GM12878 (cell line): ENCODE data around the gene PRKN. TPM values are rescaled to one million over a fixed set of nuclear protein-coding genes. Genes with fewer than 3 reads are reported as not detected.

Source experiments
- ATAC-seq: fragments of 200-7000 bp; cut with Tn5 transposase; 3 replicates; pipeline ENCODE4 v1.9.1; 2020; ENCODE audit warnings: mild to moderate bottlenecking, moderate library complexity
- BruUV-seq: library from RNA; stranded (reverse); fragments of 400-500 nt; replicated peaks from 2 replicates; lab custom pipeline; 2021; lab: Mats Ljungman, UMichigan
- CTCF ChIA-PET: fragments of 300-600 bp; sonication (Branson Sonifier 250); formaldehyde crosslinking; extraction: SDS; loops from one replicate; lab custom pipeline; 2021; ENCODE audit warnings: inconsistent platforms; lab: Yijun Ruan, JAX
- POLR2A ChIA-PET: fragments of 350-600 bp; formaldehyde crosslinking; extraction: SDS; loops from one replicate; lab custom pipeline; 2021; ENCODE audit warnings: inconsistent platforms; lab: Charles Lee
- RAD21 ChIA-PET: fragments of 300-600 bp; sonication (Branson Sonifier 250); formaldehyde crosslinking; loops from one replicate; lab custom pipeline; 2023; ENCODE audit warnings: antibody characterized with exemption; ENCODE audit not compliant: unreplicated experiment; lab: Charles Lee
- SMC1A ChIA-PET: fragments of 300-600 bp; sonication (Branson Sonifier 250); formaldehyde crosslinking; loops from one replicate; lab custom pipeline; 2023; ENCODE audit not compliant: unreplicated experiment, uncharacterized antibody; lab: Charles Lee
- DNase-seq: peaks from one replicate; pipeline ENCODE4 v3.0.0-alpha.2; 2011; ENCODE audit warnings: low read depth, low spot score
- FAIRE-seq: peaks from 3 replicates; lab custom pipeline; 2011; peaks lifted over from hg19 to GRCh38; lab: Jason Lieb, UNC
- H2AFZ ChIP-seq: 2 replicates; pipeline ENCODE4 v1.6.0; 2011; ENCODE audit warnings: low read depth, low read length, control low read depth; ENCODE audit not compliant: control insufficient read depth
- H3K27ac ChIP-seq: 2 replicates; pipeline ENCODE4 v1.5.1; 2011; ENCODE audit warnings: control low read depth; ENCODE audit not compliant: control insufficient read depth, insufficient read depth
- H3K27me3 ChIP-seq, 2 experiments: replicated peaks in 1 of 2; 2 replicates each; pipeline versions ENCODE4 v1.6.0 to v1.6.1; 2011; ENCODE audit warnings: low read length in 1 of 2; ENCODE audit not compliant: control insufficient read depth in 2 of 2, insufficient read depth in 2 of 2
- H3K36me3 ChIP-seq, 2 experiments: 2 replicates each; pipeline ENCODE4 v1.5.1; 2011; ENCODE audit warnings: low read length in 1 of 2; ENCODE audit not compliant: control insufficient read depth in 2 of 2, insufficient read depth in 2 of 2
- H3K4me1 ChIP-seq: 2 replicates; pipeline ENCODE4 v1.6.1; 2011; ENCODE audit warnings: mild to moderate bottlenecking, low read length, moderate library complexity, mixed read lengths; ENCODE audit not compliant: control insufficient read depth, insufficient read depth
- H3K4me2 ChIP-seq: 2 replicates; pipeline ENCODE4 v1.6.0; 2011; ENCODE audit warnings: control low read depth; ENCODE audit not compliant: control insufficient read depth, insufficient read depth
- H3K4me3 ChIP-seq: fragments of 200-600 bp; sonication (generic); 2 replicates; pipeline ENCODE4 v1.5.1; 2016
- H3K79me2 ChIP-seq: 2 replicates; pipeline ENCODE4 v1.6.0; 2011; ENCODE audit warnings: low read length; ENCODE audit not compliant: control insufficient read depth, insufficient read depth
- H3K9ac ChIP-seq: 2 replicates; pipeline ENCODE4 v1.8.0; 2011; ENCODE audit warnings: low read length, control low read depth, mixed read lengths; ENCODE audit not compliant: control insufficient read depth, insufficient read depth
- H3K9me3 ChIP-seq: replicated peaks from 3 replicates; pipeline ENCODE4 v1.5.1; 2011; ENCODE audit warnings: mild to moderate bottlenecking, low read length; ENCODE audit not compliant: control insufficient read depth, insufficient read depth
- H4K20me1 ChIP-seq: 2 replicates; pipeline ENCODE4 v1.6.0; 2011; ENCODE audit not compliant: control insufficient read depth, insufficient read depth
- BHLHE40 ChIP-seq, 2 experiments: fragments of 450-650 bp in 1 of 2; IDR thresholded peaks; 2 replicates each; pipeline ENCODE4 v1.6.1; 2011 to 2017; ENCODE audit warnings: low read depth in 2 of 2, borderline replicate concordance in 1 of 2, improper control_type of control experiment in 1 of 2, low read length in 1 of 2, mild to moderate bottlenecking in 1 of 2
- CBFB ChIP-seq: IDR thresholded peaks from 2 replicates; pipeline ENCODE4 v1.6.1; 2016; ENCODE audit warnings: antibody characterized with exemption, low read depth
- CUX1 ChIP-seq: IDR thresholded peaks from 2 replicates; pipeline ENCODE4 v1.6.1; 2012; ENCODE audit warnings: improper control_type of control experiment, low read depth, low read length; ENCODE audit not compliant: insufficient replicate concordance
- FOXM1 ChIP-seq: IDR thresholded peaks from 2 replicates; pipeline ENCODE4 v1.6.1; 2012; ENCODE audit warnings: low read depth, mild to moderate bottlenecking, inconsistent platforms, low read length, moderate library complexity
- KLF5 ChIP-seq: fragments of 450-650 bp; IDR thresholded peaks from 2 replicates; pipeline ENCODE4 v1.6.1; 2014; ENCODE audit warnings: mild to moderate bottlenecking; ENCODE audit not compliant: partially characterized antibody
- USF1 ChIP-seq: IDR thresholded peaks from 2 replicates; pipeline ENCODE4 v1.6.1; 2011; ENCODE audit warnings: borderline replicate concordance, low read depth, mild to moderate bottlenecking, moderate library complexity, mixed read lengths, low read length; ENCODE audit not compliant: insufficient read depth; ENCODE audit errors: extremely low read length
- ZNF687 ChIP-seq: fragments of 450-650 bp; IDR thresholded peaks from 2 replicates; pipeline ENCODE4 v1.6.1; 2017; ENCODE audit warnings: mild to moderate bottlenecking, moderate library complexity
- WGBS: methylation state at CpG from one replicate; pipeline ENCODE4 v1.1.6; 2016; ENCODE audit warnings: low lambda C conversion rate; ENCODE audit not compliant: insufficient replicate concordance, insufficient coverage; ENCODE audit errors: missing lambda C conversion rate; 5-methylcytosine and 5-hydroxymethylcytosine counted together
- in situ Hi-C: fragments of 300-500 bp; cut with MboI; formaldehyde crosslinking; loops from 9 replicates; pipeline ENCODE4 v1.14.3; 2018; ENCODE audit warnings: mixed read lengths
- intact Hi-C: fragments of 100-400 bp; cut with micrococcal nuclease; formaldehyde crosslinking; loops from one replicate; pipeline ENCODE4 v1.14.2; 2022; ENCODE audit not compliant: unreplicated experiment
- polyA plus RNA-seq, 11 experiments: library from polyadenylated mRNA; depleted of rRNA in 4 of 11; unstranded in 6 of 11; stranded (reverse) in 5 of 11; fragments of >200 nt; fragmentation: Nextera tagmentation in 4 of 11; fragmentation: Illumina TruSeq in 1 of 11; extraction: Ambion mirVana in 4 of 11; extraction: Trizol in 1 of 11; gene quantifications; 1 replicate in 1 of 11; 2 replicates in 10 of 11; pipeline versions ENCODE4 v1.2.1 to v1.2.3, GENCODE V29; 2011 to 2016; ENCODE audit warnings: inconsistent platforms in 2 of 11, missing spikeins in 2 of 11, low read depth in 1 of 11
- total RNA-seq, 4 experiments: library from RNA; depleted of rRNA in 3 of 4; stranded (reverse); fragments of >200 nt in 3 of 4; fragmentation: Illumina TruSeq in 1 of 4; extraction: Trizol in 1 of 4; gene quantifications; 2 replicates each; pipeline versions ENCODE4 v1.2.1 to v1.2.3, GENCODE V29; 2013 to 2021
- TF ChIP-seq, protein P1 (sequence below): IDR thresholded peaks from 2 replicates; pipeline ENCODE4 v1.6.1; 2011; ENCODE audit warnings: low read depth, mild to moderate bottlenecking, low read length, moderate library complexity, borderline replicate concordance; ENCODE audit errors: extremely low read depth

The PRKN gene
- total and polyA plus RNA-seq, 10 of the 15 experiments (the other 5 are each of a cell fraction or from before 2014, with no cell fraction given): 0.06 to 0.09 TPM; not detected in 8

DNA sequence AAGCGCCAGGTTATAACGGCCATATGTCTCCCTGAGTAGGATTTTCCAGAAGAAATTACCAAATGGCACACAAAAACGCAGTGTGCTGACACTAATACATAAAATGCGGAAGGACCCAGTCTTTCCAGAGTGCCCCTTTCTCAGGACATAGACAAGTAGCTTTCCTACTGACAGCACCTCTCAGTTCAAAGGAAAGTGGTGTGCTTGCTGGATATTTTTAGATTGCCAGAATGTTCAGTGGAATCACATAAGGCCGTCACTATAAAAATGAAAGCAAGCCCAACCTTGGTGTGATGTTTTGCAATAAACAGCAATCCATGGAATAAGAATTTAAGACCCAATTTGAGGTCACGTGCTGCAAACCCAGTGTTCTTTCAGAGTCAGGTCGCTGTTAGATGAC is 1318.2 kb downstream of the PRKN start:
- POLR2A ChIA-PET: no interaction called here
- WGBS: 52% methylated on average over 7 of the region's 7 CpGs

More for the DNA sequence above, 1318.2 kb downstream of the PRKN start:
- Histone ChIP-seq H3K27ac (no peak overlapping the region), H3K4me1 (no peaks in the 10 kb centered on the region), H3K79me2 (no peaks in the 10 kb centered on the region), H3K27me3 (no peaks in the 10 kb centered on the region), H2AFZ (no peak overlapping the region), H3K4me2 (no peak overlapping the region), H3K9ac (no peak overlapping the region), H4K20me1 (no peaks in the 10 kb centered on the region), H3K36me3 (no peaks in the 10 kb centered on the region), H3K9me3 (no peaks in the 10 kb centered on the region), H3K4me3 (no peak overlapping the region)
- ChIA-PET CTCF (interaction anchor here (1.6 kb wide), 1 partner anchor 9 kb away, joined by 7 read pairs; no protein-coding TSS in a partner anchor), SMC1A (no interaction called here), RAD21 (no interaction called here)
- FAIRE-seq (no peak), DNase-seq (no peak), ATAC-seq (no peak)
- in situ Hi-C loops (no loop called here), intact Hi-C loops (no loop called here)
- no peak for TF ChIP-seq FOXM1
- TF ChIP-seq CUX1: no peak
- no peak for TF ChIP-seq KLF5
- TF ChIP-seq ZNF687: no peak
- no peak for TF ChIP-seq BHLHE40 (IDR thresholded peaks at IDR 0.05; ENCODE audit: borderline replicate concordance in 1 of 2, low read depth in 2 of 2, low read length in 1 of 2)
- TF ChIP-seq, protein P1, sequence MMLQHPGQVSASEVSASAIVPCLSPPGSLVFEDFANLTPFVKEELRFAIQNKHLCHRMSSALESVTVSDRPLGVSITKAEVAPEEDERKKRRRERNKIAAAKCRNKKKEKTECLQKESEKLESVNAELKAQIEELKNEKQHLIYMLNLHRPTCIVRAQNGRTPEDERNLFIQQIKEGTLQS: no peak
- no peak for TF ChIP-seq USF1
- no peak for TF ChIP-seq CBFB
- BruUV-seq: no TSS peak
